GM23248 (cell line): ENCODE measurements around the gene PDSS2. TPM values are rescaled to one million over a fixed set of nuclear protein-coding genes. Genes with fewer than 3 reads are reported as not detected.
"Not testable (repeated sequence)": the region's sequence is repeated elsewhere in the genome, so short reads cannot be mapped to it uniquely, and the experiment has no call there.

Experiments
- DNase-seq: peaks from one replicate; pipeline ENCODE4 v3.0.0-alpha.2; 2015
- H2AFZ ChIP-seq: fragments of 200-600 bp; sonication (generic); 2 replicates; pipeline ENCODE4 v1.6.1; 2016; ENCODE audit warnings: antibody characterized with exemption
- H3F3A ChIP-seq: fragments of 200-600 bp; sonication (generic); 2 replicates; pipeline ENCODE4 v1.6.1; 2016; ENCODE audit warnings: mild to moderate bottlenecking, antibody characterized with exemption, mixed run types; ENCODE audit not compliant: insufficient read depth
- H3K27ac ChIP-seq: fragments of 200-600 bp; sonication (generic); 2 replicates; pipeline ENCODE4 v1.5.1; 2016; ENCODE audit warnings: mild to moderate bottlenecking
- H3K27me3 ChIP-seq: fragments of 200-600 bp; sonication (generic); replicated peaks from 2 replicates; pipeline ENCODE4 v1.6.1; 2016; ENCODE audit warnings: mild to moderate bottlenecking; ENCODE audit not compliant: insufficient read depth
- H3K36me3 ChIP-seq: fragments of 200-600 bp; sonication (generic); 2 replicates; pipeline ENCODE4 v1.6.1; 2016; ENCODE audit warnings: low read depth, mild to moderate bottlenecking
- H3K4me1 ChIP-seq: fragments of 200-600 bp; sonication (generic); 2 replicates; pipeline ENCODE4 v1.6.1; 2016; ENCODE audit warnings: mild to moderate bottlenecking; ENCODE audit not compliant: insufficient read depth
- H3K4me2 ChIP-seq: fragments of 200-600 bp; sonication (generic); one replicate; pipeline ENCODE4 v1.6.1; 2016; ENCODE audit warnings: mild to moderate bottlenecking; ENCODE audit not compliant: unreplicated experiment
- H3K4me3 ChIP-seq: fragments of 200-600 bp; sonication (generic); 2 replicates; pipeline ENCODE4 v1.5.1; 2016; ENCODE audit warnings: mild to moderate bottlenecking
- H3K79me2 ChIP-seq: fragments of 200-600 bp; sonication (generic); 2 replicates; pipeline ENCODE4 v1.6.1; 2016; ENCODE audit warnings: mild to moderate bottlenecking; ENCODE audit not compliant: insufficient read depth
- H3K9ac ChIP-seq: fragments of 200-600 bp; sonication (generic); 2 replicates; pipeline ENCODE4 v1.6.1; 2016; ENCODE audit warnings: mild to moderate bottlenecking
- H3K9me2 ChIP-seq: fragments of 200-600 bp; sonication (generic); 2 replicates; pipeline ENCODE4 v1.6.1; 2016; ENCODE audit warnings: mixed run types, mild to moderate bottlenecking, moderate library complexity; ENCODE audit not compliant: insufficient read depth
- H3K9me3 ChIP-seq: fragments of 200-600 bp; sonication (generic); one replicate; pipeline ENCODE4 v1.6.1; 2017; ENCODE audit warnings: low read depth
- H4K20me1 ChIP-seq: fragments of 200-600 bp; sonication (generic); 2 replicates; pipeline ENCODE4 v1.6.0; 2016; ENCODE audit not compliant: insufficient read depth
- EZH2 ChIP-seq: fragments of 200-600 bp; sonication (generic); IDR thresholded peaks from 2 replicates; pipeline ENCODE4 v1.6.1; 2018; ENCODE audit warnings: antibody characterized with exemption, mild to moderate bottlenecking; ENCODE audit not compliant: insufficient read depth, poor library complexity, severe bottlenecking
- EZH2phosphoT487 ChIP-seq: fragments of 200-600 bp; sonication (generic); IDR thresholded peaks from 2 replicates; pipeline ENCODE4 v1.6.1; 2018; ENCODE audit warnings: antibody characterized with exemption, moderate library complexity, mild to moderate bottlenecking, low read depth; ENCODE audit not compliant: insufficient read depth
- WGBS, 2 experiments: methylation state at CpG; one replicate each; pipeline ENCODE4 v1.1.6; 2015 to 2017; ENCODE audit warnings: low lambda C conversion rate in 2 of 2, low coverage in 1 of 2; ENCODE audit errors: missing lambda C conversion rate in 2 of 2; 5-methylcytosine and 5-hydroxymethylcytosine counted together
- in situ Hi-C: fragments of 300-500 bp; cut with MboI; formaldehyde crosslinking; loops from 2 replicates; pipeline ENCODE4 v1.15.0; 2020
- polyA plus RNA-seq: library from polyadenylated mRNA; unstranded; fragments of >200 nt; fragmentation: Nextera tagmentation; extraction: Ambion mirVana; gene quantifications from 2 replicates; pipeline ENCODE4 v1.2.1, GENCODE V29; 2016
- total RNA-seq: library from RNA; depleted of rRNA; stranded (reverse); fragments of >200 nt; shearing (Covaris generic); gene quantifications from 2 replicates; pipeline ENCODE4 v1.2.3, GENCODE V29; 2014

Gene PDSS2
- total and polyA plus RNA-seq, 2 experiments from 2014 or later: 9.9 to 10.3 TPM

DNA sequence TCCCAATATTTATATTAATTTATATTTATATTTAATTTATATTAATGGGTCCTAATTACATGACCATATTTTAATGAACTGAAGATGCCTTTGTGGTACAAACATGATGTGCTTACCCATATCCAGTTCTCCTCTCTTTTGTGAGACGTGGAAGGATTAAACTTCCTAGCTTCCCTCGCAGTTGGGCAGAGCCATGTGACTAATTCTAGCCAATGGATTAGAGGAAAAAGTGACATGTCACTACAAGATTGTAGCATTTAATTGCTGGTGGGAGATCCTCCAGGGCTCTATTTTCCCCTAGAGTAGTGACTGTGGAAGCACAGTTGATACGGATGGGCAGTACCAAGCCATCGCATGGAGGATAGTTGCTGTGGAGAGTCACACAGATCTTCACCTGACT lies 25.8 kb upstream of the PDSS2 start:
- Histone ChIP-seq H3K4me1 (peaks cover 6% of the 10 kb centered on the region; the same call in 1 of the 2 replicates), H3K27me3 (peaks cover 16% of the 10 kb centered on the region; the same call in 1 of the 2 replicates), H3K27ac (no peak overlapping the region), H3K4me2 (no peak overlapping the region), H3K9me2 (no peaks in the 10 kb centered on the region), H3K9me3 (no peaks in the 10 kb centered on the region), H3K79me2 (no peaks in the 10 kb centered on the region), H3F3A (no peaks in the 10 kb centered on the region), H3K9ac (no peak overlapping the region), H2AFZ (no peak overlapping the region), H4K20me1 (no peaks in the 10 kb centered on the region), H3K4me3 (no peak overlapping the region), H3K36me3 (no peaks in the 10 kb centered on the region)
- in situ Hi-C loops: no loop called here
- TF ChIP-seq EZH2: no peak
- TF ChIP-seq EZH2phosphoT487: no peak
- 90 to 99% methylated on average over 4 of the region's 4 CpGs for WGBS, 2 experiments
- no peak for DNase-seq

GRCh38 chr6:107479089-107479690 lies 19.8 kb upstream of the PDSS2 start:
- H4K20me1 ChIP-seq: no peaks in the 10 kb centered on the region
- no peak overlapping the region for H3K9ac ChIP-seq
- TF ChIP-seq EZH2phosphoT487 (no peak), EZH2 (no peak)
- H3K27me3 ChIP-seq: peaks cover 12% of the 10 kb centered on the region; the same call in 1 of the 2 replicates
- in situ Hi-C loops: no loop called here
- WGBS, 2 experiments: 74 to 84% methylated on average over 4 of the region's 4 CpGs
- H3K4me2 ChIP-seq: no peak overlapping the region
- H3K4me1 ChIP-seq: no peaks in the 10 kb centered on the region
- H3K9me2 ChIP-seq: no peaks in the 10 kb centered on the region
- no peaks in the 10 kb centered on the region for H3K9me3 ChIP-seq
- H2AFZ ChIP-seq: no peak overlapping the region
- no peak overlapping the region for H3K27ac ChIP-seq
- H3K4me3 ChIP-seq: no peak overlapping the region
- no peaks in the 10 kb centered on the region for H3K79me2 ChIP-seq
- H3F3A ChIP-seq: no peaks in the 10 kb centered on the region
- H3K36me3 ChIP-seq: no peaks in the 10 kb centered on the region
- no peak for DNase-seq

DNA sequence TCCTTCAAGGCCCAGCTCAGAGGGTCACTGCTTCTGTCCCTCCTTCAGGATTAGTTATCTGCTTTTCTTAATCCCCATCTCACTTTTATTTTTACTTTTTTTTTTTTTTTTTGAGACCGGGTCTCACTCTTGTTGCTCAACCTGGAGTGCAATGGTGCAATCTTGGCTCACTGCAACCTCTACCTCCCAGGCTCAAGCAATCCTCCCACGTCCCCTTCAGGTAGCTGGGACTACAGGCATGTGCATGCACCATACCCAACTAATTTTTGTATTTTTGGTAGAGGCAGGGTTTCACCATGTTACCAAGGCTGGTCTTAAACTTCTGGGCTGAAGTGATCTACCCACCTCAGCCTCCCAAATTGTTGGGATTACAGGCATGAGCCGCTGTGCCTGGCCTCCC lies 16.5 kb upstream of the PDSS2 start:
- H4K20me1 ChIP-seq, H3K4me2 ChIP-seq, H3K9me3 ChIP-seq, H3K4me1 ChIP-seq, H2AFZ ChIP-seq, H3K36me3 ChIP-seq, in situ Hi-C loops, DNase-seq, H3K9me2 ChIP-seq, H3F3A ChIP-seq, H3K27me3 ChIP-seq, H3K27ac ChIP-seq, H3K4me3 ChIP-seq, H3K79me2 ChIP-seq, H3K9ac ChIP-seq: not testable (repeated sequence)
- WGBS, 2 experiments: 45 to 46% methylated on average over 2 to 3 of the region's 3 CpGs

DNA sequence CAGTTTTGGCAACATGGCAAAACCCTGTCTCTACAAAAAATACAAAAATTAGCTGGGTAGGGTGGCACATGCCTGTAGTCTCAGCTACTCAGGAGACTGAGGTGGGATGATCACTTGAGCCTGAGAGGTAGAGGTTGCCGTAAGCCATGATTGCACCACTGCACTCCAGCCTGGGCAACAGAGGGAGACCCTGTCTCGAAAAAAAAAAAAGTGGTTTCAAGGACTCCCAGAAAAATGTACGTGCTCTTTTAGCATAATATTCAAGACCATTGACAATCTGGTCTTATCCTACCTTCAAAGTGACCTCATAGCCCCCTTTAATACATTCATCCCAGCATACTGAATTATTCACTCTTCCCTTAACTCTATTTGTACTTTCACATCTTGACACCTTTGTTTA lies 16.0 kb upstream of the PDSS2 start:
- in situ Hi-C loops, H3K9ac ChIP-seq, H3K79me2 ChIP-seq, DNase-seq, H3K27me3 ChIP-seq, H3K4me2 ChIP-seq, H3K9me3 ChIP-seq, H3K9me2 ChIP-seq, H3F3A ChIP-seq, H3K4me3 ChIP-seq, H3K4me1 ChIP-seq, H4K20me1 ChIP-seq, H3K27ac ChIP-seq, H3K36me3 ChIP-seq, H2AFZ ChIP-seq: not testable (repeated sequence)
- WGBS, 2 experiments: 67 to 79% methylated on average over 3 of the region's 3 CpGs

DNA sequence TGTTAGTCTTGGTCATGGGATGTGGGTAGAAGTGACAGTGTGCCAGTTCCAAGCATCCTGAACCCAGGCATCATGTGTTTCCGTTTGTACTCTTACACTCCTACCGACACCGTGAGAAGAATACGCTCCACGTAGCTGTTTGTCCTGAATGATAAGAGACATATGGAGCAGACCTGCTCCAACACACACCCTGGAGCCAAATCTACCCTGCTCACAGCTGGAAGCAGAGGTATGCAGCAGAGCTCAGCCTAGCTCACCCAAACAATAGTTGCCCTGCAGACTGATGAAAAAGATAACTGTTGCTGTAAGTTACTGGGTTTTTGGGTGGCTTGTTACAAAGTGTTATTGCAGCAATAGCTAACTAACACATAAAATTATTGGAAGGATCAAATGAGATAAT lies 14.3 kb upstream of the PDSS2 start:
- H3F3A ChIP-seq: no peaks in the 10 kb centered on the region
- no peaks in the 10 kb centered on the region for H3K9me2 ChIP-seq
- H3K27me3 ChIP-seq: no peaks in the 10 kb centered on the region
- H3K4me1 ChIP-seq: no peaks in the 10 kb centered on the region
- H3K4me3 ChIP-seq: no peak overlapping the region
- H3K27ac ChIP-seq: no peak overlapping the region
- in situ Hi-C loops: no loop called here
- WGBS, 2 experiments: 6 to 16% methylated on average over 5 of the region's 5 CpGs
- no peaks in the 10 kb centered on the region for H3K9me3 ChIP-seq
- H3K79me2 ChIP-seq: no peaks in the 10 kb centered on the region
- H2AFZ ChIP-seq: no peak overlapping the region
- no peaks in the 10 kb centered on the region for H4K20me1 ChIP-seq
- TF ChIP-seq EZH2phosphoT487 (no peak), EZH2 (no peak)
- no peak overlapping the region for H3K4me2 ChIP-seq
- DNase-seq: no peak
- no peak overlapping the region for H3K9ac ChIP-seq
- no peaks in the 10 kb centered on the region for H3K36me3 ChIP-seq
